ENCODE data around the gene ANO7. TPM values are rescaled to one million over a fixed set of nuclear protein-coding genes. Genes with fewer than 3 reads are reported as not detected.

The ANO7 gene
- total RNA-seq, 1 experiment from 2014 or later, result 4.1 TPM

GRCh38 chr2:241182126-241182525, 6.4 kb upstream of the ANO7 start:
- CTCF ChIA-PET, result no interaction called here
- Histone ChIP-seq H3K27me3 (replicated peaks; ENCODE audit: control insufficient read depth, insufficient read depth, low read length) (no peaks in the 10 kb centered on the region), H3K36me3 (ENCODE audit: control insufficient read depth, insufficient read depth, low read length) (no peaks in the 10 kb centered on the region), H3K4me1 (no peaks in the 10 kb centered on the region), H3K4me3 (ENCODE audit: low read depth, low read length) (no peak overlapping the region), H3K9me3 (no peaks in the 10 kb centered on the region)
- H3K27me3 Mint-ChIP-seq (ENCODE audit: insufficient read depth, unreplicated experiment), result no peaks in the 10 kb centered on the region
- no peak overlapping the region for H3K4me3 Mint-ChIP-seq (ENCODE audit: unreplicated experiment)
- no peaks in the 10 kb centered on the region for H3K36me3 Mint-ChIP-seq (ENCODE audit: insufficient read depth, unreplicated experiment)
- H3K9me3 Mint-ChIP-seq (ENCODE audit: unreplicated experiment), result no peaks in the 10 kb centered on the region
- intact Hi-C loops (cut with micrococcal nuclease; ENCODE audit: unreplicated experiment), result no loop called here
- no peak for TF ChIP-seq CTCF (IDR thresholded peaks at IDR 0.05; ENCODE audit: insufficient read depth in 1 of 2, low read depth in 1 of 2, low read length in 1 of 2, severe bottlenecking in 1 of 2, unreplicated experiment in 1 of 2)
- H3K27ac Mint-ChIP-seq (ENCODE audit: unreplicated experiment), result no peak overlapping the region
- no peaks in the 10 kb centered on the region for H3K4me1 Mint-ChIP-seq (ENCODE audit: low read depth, unreplicated experiment)
- POLR2A ChIA-PET, result no interaction called here
- no peak for DNase-seq
- BruUV-seq (replicated peaks), result no TSS peak

GRCh38 chr2:241182531-241183133, 5.8 kb upstream of the ANO7 start:
- no TSS peak for BruUV-seq (replicated peaks)
- POLR2A ChIA-PET, result no interaction called here
- DNase-seq, result no peak

GRCh38 chr2:241183221-241183620, 5.3 kb upstream of the ANO7 start:
- ChIA-PET CTCF (no interaction called here), POLR2A (no interaction called here)
- intact Hi-C loops (cut with micrococcal nuclease; ENCODE audit: unreplicated experiment), result no loop called here
- no peak overlapping the region for H3K27ac Mint-ChIP-seq (ENCODE audit: unreplicated experiment)
- no peak for TF ChIP-seq CTCF (IDR thresholded peaks at IDR 0.05; ENCODE audit: insufficient read depth in 1 of 2, low read depth in 1 of 2, low read length in 1 of 2, severe bottlenecking in 1 of 2, unreplicated experiment in 1 of 2)
- Histone ChIP-seq H3K9me3 (no peaks in the 10 kb centered on the region), H3K4me1 (no peaks in the 10 kb centered on the region), H3K36me3 (ENCODE audit: control insufficient read depth, insufficient read depth, low read length) (no peaks in the 10 kb centered on the region), H3K27me3 (replicated peaks; ENCODE audit: control insufficient read depth, insufficient read depth, low read length) (no peaks in the 10 kb centered on the region), H3K4me3 (ENCODE audit: low read depth, low read length) (no peak overlapping the region)
- H3K27me3 Mint-ChIP-seq (ENCODE audit: insufficient read depth, unreplicated experiment), result no peaks in the 10 kb centered on the region
- H3K9me3 Mint-ChIP-seq (ENCODE audit: unreplicated experiment), result no peaks in the 10 kb centered on the region
- no peaks in the 10 kb centered on the region for H3K36me3 Mint-ChIP-seq (ENCODE audit: insufficient read depth, unreplicated experiment)
- no peak for DNase-seq
- no peak overlapping the region for H3K4me3 Mint-ChIP-seq (ENCODE audit: unreplicated experiment)
- H3K4me1 Mint-ChIP-seq (ENCODE audit: low read depth, unreplicated experiment), result no peaks in the 10 kb centered on the region
- no TSS peak for BruUV-seq (replicated peaks)

More at GRCh38 chr2:241182531-241183133, 5.8 kb upstream of the ANO7 start:
- Mint-ChIP-seq H3K27ac (ENCODE audit: unreplicated experiment) (no peak overlapping the region), H3K4me1 (ENCODE audit: low read depth, unreplicated experiment) (no peaks in the 10 kb centered on the region), H3K9me3 (ENCODE audit: unreplicated experiment) (no peaks in the 10 kb centered on the region), H3K36me3 (ENCODE audit: insufficient read depth, unreplicated experiment) (no peaks in the 10 kb centered on the region), H3K4me3 (ENCODE audit: unreplicated experiment) (no peak overlapping the region), H3K27me3 (ENCODE audit: insufficient read depth, unreplicated experiment) (no peaks in the 10 kb centered on the region)
- intact Hi-C loops (cut with micrococcal nuclease; ENCODE audit: unreplicated experiment), result no loop called here
- no peak for TF ChIP-seq CTCF (IDR thresholded peaks at IDR 0.05; ENCODE audit: insufficient read depth in 1 of 2, low read depth in 1 of 2, low read length in 1 of 2, severe bottlenecking in 1 of 2, unreplicated experiment in 1 of 2)
- CTCF ChIA-PET, result no interaction called here
- no peaks in the 10 kb centered on the region for H3K9me3 ChIP-seq
- no peak overlapping the region for H3K4me3 ChIP-seq (ENCODE audit: low read depth, low read length)
- H3K4me1 ChIP-seq, result no peaks in the 10 kb centered on the region
- H3K36me3 ChIP-seq (ENCODE audit: control insufficient read depth, insufficient read depth, low read length), result no peaks in the 10 kb centered on the region
- H3K27me3 ChIP-seq (replicated peaks; ENCODE audit: control insufficient read depth, insufficient read depth, low read length), result no peaks in the 10 kb centered on the region

Data from Caco-2 (cell line).